Smooth muscle cell (in vitro differentiated cells): ENCODE data around the gene NBDY. TPM values are rescaled to one million over a fixed set of nuclear protein-coding genes. Genes with fewer than 3 reads are reported as not detected.
"Not testable (repeated sequence)": the region's sequence is repeated elsewhere in the genome, so short reads cannot be mapped to it uniquely, and the experiment has no call there.

Source experiments
- DNase-seq: peaks from one replicate; lab custom pipeline; 2025; ENCODE audit not compliant: unreplicated experiment; lab: John Stamatoyannopoulos, UW
- H2AFZ ChIP-seq: fragments of 200-600 bp; sonication (generic); 2 replicates; pipeline ENCODE4 v1.6.0; 2016; ENCODE audit warnings: antibody characterized with exemption, low read depth, mild to moderate bottlenecking
- H3F3A ChIP-seq: fragments of 200-600 bp; sonication (generic); 2 replicates; pipeline ENCODE4 v1.6.0; 2017; ENCODE audit warnings: antibody characterized with exemption, low read depth
- H3K27ac ChIP-seq: fragments of 200-600 bp; sonication (generic); 2 replicates; pipeline ENCODE4 v1.5.1; 2016; ENCODE audit warnings: low read depth, mild to moderate bottlenecking
- H3K27me3 ChIP-seq: fragments of 200-600 bp; sonication (generic); 2 replicates; pipeline ENCODE4 v1.6.1; 2016; ENCODE audit warnings: low read depth, mild to moderate bottlenecking
- H3K36me3 ChIP-seq: fragments of 200-600 bp; sonication (generic); 2 replicates; pipeline ENCODE4 v1.5.1; 2016; ENCODE audit warnings: low read depth
- H3K4me1 ChIP-seq: fragments of 200-600 bp; sonication (generic); 2 replicates; pipeline ENCODE4 v1.5.1; 2016; ENCODE audit warnings: low read depth
- H3K4me2 ChIP-seq: fragments of 200-600 bp; sonication (generic); 2 replicates; pipeline ENCODE4 v1.6.0; 2016; ENCODE audit warnings: mild to moderate bottlenecking
- H3K4me3 ChIP-seq: fragments of 200-600 bp; sonication (generic); 2 replicates; pipeline ENCODE4 v1.5.1; 2016; ENCODE audit warnings: mild to moderate bottlenecking
- H3K79me2 ChIP-seq: fragments of 200-600 bp; sonication (generic); 2 replicates; pipeline ENCODE4 v1.6.0; 2016; ENCODE audit warnings: low read depth, mild to moderate bottlenecking
- H3K9ac ChIP-seq: fragments of 200-600 bp; sonication (generic); 2 replicates; pipeline ENCODE4 v1.6.0; 2016; ENCODE audit warnings: low read depth
- H3K9me3 ChIP-seq: fragments of 200-600 bp; sonication (generic); replicated peaks from 2 replicates; pipeline ENCODE4 v1.5.1; 2016; ENCODE audit warnings: low read depth
- H4K20me1 ChIP-seq: fragments of 200-600 bp; sonication (generic); 2 replicates; pipeline ENCODE4 v1.6.0; 2016; ENCODE audit warnings: low read depth
- CTCF ChIP-seq: fragments of 200-600 bp; sonication (generic); IDR thresholded peaks from 2 replicates; pipeline ENCODE4 v1.5.1; 2017; ENCODE audit warnings: borderline replicate concordance, mild to moderate bottlenecking, antibody characterized with exemption; ENCODE audit not compliant: insufficient read depth, poor library complexity, severe bottlenecking
- WGBS: methylation state at CpG from one replicate; pipeline ENCODE4 v1.1.7; 2016; ENCODE audit warnings: low lambda C conversion rate; 5-methylcytosine and 5-hydroxymethylcytosine counted together
- polyA plus RNA-seq: library from polyadenylated mRNA; unstranded; fragments of >200 nt; fragmentation: Nextera tagmentation; extraction: Ambion mirVana; gene quantifications from 2 replicates; pipeline ENCODE4 v1.2.1, GENCODE V29; 2016
- total RNA-seq: library from RNA; depleted of rRNA; stranded (reverse); fragments of >200 nt; gene quantifications from 2 replicates; pipeline ENCODE4 v1.2.3, GENCODE V29; 2014

The NBDY gene
- total and polyA plus RNA-seq, 2 experiments from 2014 or later, result 23.0 to 226 TPM

- no peaks in the 10 kb centered on the region for H3K9me3 ChIP-seq
- H4K20me1 ChIP-seq, result peaks cover 76% of the 10 kb centered on the region
- H3K4me1 ChIP-seq, result peaks cover 5% of the 10 kb centered on the region
- H3K79me2 ChIP-seq, result peaks cover 3% of the 10 kb centered on the region
- H2AFZ ChIP-seq, result no peak overlapping the region
- H3K27ac ChIP-seq, result no peak overlapping the region
- H3F3A ChIP-seq, result no peaks in the 10 kb centered on the region
- no peak overlapping the region for H3K4me3 ChIP-seq
- no peak overlapping the region for H3K9ac ChIP-seq
- no peak for TF ChIP-seq CTCF
- DNase-seq, result no peak
- no peak overlapping the region for H3K4me2 ChIP-seq
- no peaks in the 10 kb centered on the region for H3K27me3 ChIP-seq
- WGBS, result 86% methylated on average over 4 of the region's 4 CpGs
- no peaks in the 10 kb centered on the region for H3K36me3 ChIP-seq
Observed at GRCh38 chrX:56804867-56805266, 75.8 kb downstream of the NBDY start.

- no peak overlapping the region for H3K9ac ChIP-seq
- no peak for DNase-seq
- no peak overlapping the region for H3K27ac ChIP-seq
- H3K4me3 ChIP-seq, result no peak overlapping the region
- WGBS, result 100% methylated on average over 1 of the region's 1 CpG
- H3F3A ChIP-seq, result no peaks in the 10 kb centered on the region
- H4K20me1 ChIP-seq, result peaks cover 75% of the 10 kb centered on the region
- H3K36me3 ChIP-seq, result no peaks in the 10 kb centered on the region
- H3K79me2 ChIP-seq, result peaks cover 3% of the 10 kb centered on the region
- H3K4me2 ChIP-seq, result no peak overlapping the region
- no peaks in the 10 kb centered on the region for H3K27me3 ChIP-seq
- no peak overlapping the region for H2AFZ ChIP-seq
- TF ChIP-seq CTCF, result no peak
- H3K4me1 ChIP-seq, result peaks cover 5% of the 10 kb centered on the region
- no peaks in the 10 kb centered on the region for H3K9me3 ChIP-seq
Observed at GRCh38 chrX:56805399-56805798, 76.4 kb downstream of the NBDY start.

- not testable (repeated sequence) for H3K4me1 ChIP-seq, H3F3A ChIP-seq, H3K9me3 ChIP-seq, H3K36me3 ChIP-seq, H3K79me2 ChIP-seq, H3K4me3 ChIP-seq, DNase-seq, H3K9ac ChIP-seq, H3K27ac ChIP-seq, H3K27me3 ChIP-seq, H3K4me2 ChIP-seq, H2AFZ ChIP-seq
- peaks cover 75% of the 10 kb centered on the region for H4K20me1 ChIP-seq
- WGBS, result 87% methylated on average over 2 of the region's 2 CpGs
Observed at GRCh38 chrX:56806176-56806575, 77.1 kb downstream of the NBDY start.

GRCh38 chrX:56811599-56811998 is 82.6 kb downstream of the NBDY start:
- Histone ChIP-seq H2AFZ (no peak overlapping the region), H3F3A (no peaks in the 10 kb centered on the region), H3K79me2 (peaks cover 3% of the 10 kb centered on the region), H3K27ac (no peak overlapping the region), H3K9ac (no peak overlapping the region), H3K36me3 (no peaks in the 10 kb centered on the region), H3K9me3 (no peaks in the 10 kb centered on the region), H3K4me2 (no peak overlapping the region), H3K27me3 (no peaks in the 10 kb centered on the region), H3K4me3 (no peak overlapping the region), H4K20me1 (peaks cover 68% of the 10 kb centered on the region), H3K4me1 (no peaks in the 10 kb centered on the region)
- TF ChIP-seq CTCF, result no peak
- 90% methylated on average over 5 of the region's 5 CpGs for WGBS
- no peak for DNase-seq
